ENCODE data around the gene ZNF195.
"Not testable (repeated sequence)": the region's sequence is repeated elsewhere in the genome, so short reads cannot be mapped to it uniquely, and the experiment has no call there.

ZNF195 gene

DNA sequence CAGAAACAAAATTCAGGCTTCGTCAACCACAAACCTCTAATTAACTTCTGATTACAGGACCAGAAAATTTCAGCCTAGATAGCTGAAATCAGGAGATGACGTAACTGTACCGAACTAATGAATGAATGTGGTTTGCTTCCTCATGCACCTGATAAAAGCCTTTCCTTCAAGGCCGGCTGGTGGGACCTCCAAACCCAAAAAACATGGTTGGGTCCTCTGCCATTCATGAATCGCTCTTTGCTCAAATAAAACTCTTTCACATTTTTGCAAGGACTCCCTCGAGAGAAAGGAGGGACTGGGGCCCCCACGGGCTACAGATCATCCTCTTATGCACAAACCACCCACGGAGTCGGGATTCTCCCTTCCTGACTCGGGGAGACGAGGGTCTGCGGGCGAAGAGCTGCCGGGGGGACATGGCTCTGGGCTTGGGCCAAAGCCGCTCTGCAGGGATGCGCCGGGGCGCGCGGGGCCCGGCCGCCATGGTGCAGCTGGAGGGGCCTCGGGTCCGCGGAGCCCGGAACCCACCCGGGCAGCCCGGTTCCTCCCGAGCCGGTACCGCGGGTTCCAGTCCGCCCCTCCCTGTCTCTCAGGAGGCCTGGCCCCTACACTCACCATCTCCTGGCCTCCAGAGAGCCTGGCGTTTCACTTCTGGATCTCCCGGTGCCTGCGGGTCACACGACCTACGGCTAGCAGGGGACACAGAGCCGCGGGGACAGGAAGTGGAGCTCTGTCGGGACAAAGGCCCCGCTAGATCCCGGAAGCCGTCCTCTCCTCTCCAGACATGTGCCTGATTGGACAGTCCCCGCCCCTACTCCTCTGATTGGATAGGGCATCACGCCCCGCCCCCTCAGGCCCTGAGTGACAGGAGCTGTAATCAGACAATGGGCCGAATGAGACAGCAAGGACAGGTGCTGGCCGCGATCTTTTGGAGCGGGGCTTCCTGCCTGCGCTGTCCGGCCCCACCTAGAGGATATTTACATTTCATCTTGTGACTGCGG lies at the start of gene ZNF195:
ZNF195 (minus strand) TSS at position 721 of the 998 bp plus-strand sequence; CDS start at position 615, 106 bp downstream.
- peak; percentile 94 for DNase-seq (ENCODE audit: low read depth)
- TF ChIP-seq, protein P1, sequence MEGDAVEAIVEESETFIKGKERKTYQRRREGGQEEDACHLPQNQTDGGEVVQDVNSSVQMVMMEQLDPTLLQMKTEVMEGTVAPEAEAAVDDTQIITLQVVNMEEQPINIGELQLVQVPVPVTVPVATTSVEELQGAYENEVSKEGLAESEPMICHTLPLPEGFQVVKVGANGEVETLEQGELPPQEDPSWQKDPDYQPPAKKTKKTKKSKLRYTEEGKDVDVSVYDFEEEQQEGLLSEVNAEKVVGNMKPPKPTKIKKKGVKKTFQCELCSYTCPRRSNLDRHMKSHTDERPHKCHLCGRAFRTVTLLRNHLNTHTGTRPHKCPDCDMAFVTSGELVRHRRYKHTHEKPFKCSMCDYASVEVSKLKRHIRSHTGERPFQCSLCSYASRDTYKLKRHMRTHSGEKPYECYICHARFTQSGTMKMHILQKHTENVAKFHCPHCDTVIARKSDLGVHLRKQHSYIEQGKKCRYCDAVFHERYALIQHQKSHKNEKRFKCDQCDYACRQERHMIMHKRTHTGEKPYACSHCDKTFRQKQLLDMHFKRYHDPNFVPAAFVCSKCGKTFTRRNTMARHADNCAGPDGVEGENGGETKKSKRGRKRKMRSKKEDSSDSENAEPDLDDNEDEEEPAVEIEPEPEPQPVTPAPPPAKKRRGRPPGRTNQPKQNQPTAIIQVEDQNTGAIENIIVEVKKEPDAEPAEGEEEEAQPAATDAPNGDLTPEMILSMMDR (conservative IDR thresholded peaks at IDR 0.05; ENCODE audit: low read depth, low read length), result no peak
- H3K4me3 ChIP-seq (ENCODE audit: low read depth, low read length), result peak within 1 kb of the TSS; percentile 97

- H3K4me3 ChIP-seq (ENCODE audit: low read depth, low read length); DNase-seq (ENCODE audit: low read depth): not testable (repeated sequence)
These were observed 49.1 kb upstream of the ZNF195 start for GRCh38 chr11:3428076-3428475.

DNA sequence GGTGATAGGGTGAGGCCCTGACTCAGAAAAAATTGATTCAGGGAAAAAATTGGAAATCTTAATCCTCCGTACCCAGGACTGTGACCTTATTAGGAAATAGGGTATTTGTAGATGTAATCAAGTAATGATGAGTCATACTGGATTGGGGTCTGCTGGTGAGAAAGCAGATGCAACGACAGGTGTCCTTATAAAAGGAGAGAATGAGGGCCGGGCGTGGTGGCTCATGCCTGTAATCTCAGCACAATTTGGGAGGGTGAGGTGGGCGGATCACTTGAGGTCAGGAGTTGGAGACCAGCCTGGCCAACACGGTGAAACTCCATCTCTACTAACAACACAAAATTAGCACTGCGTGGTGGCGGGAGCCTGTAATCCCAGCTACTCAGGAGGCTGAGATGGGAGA lies 47.6 kb upstream of the ZNF195 start:
- not testable (repeated sequence) for H3K4me3 ChIP-seq (ENCODE audit: low read depth, low read length); DNase-seq (ENCODE audit: low read depth)

GRCh38 chr11:3423928-3424327 lies 45.0 kb upstream of the ZNF195 start:
- H3K4me3 ChIP-seq (ENCODE audit: low read depth, low read length); DNase-seq (ENCODE audit: low read depth): not testable (repeated sequence)

GRCh38 chr11:3423138-3423731 lies 44.3 kb upstream of the ZNF195 start:
- peak overlapping the region; percentile 65 for H3K4me3 ChIP-seq (ENCODE audit: low read depth, low read length)
- DNase-seq (ENCODE audit: low read depth), result not testable (repeated sequence)

DNA sequence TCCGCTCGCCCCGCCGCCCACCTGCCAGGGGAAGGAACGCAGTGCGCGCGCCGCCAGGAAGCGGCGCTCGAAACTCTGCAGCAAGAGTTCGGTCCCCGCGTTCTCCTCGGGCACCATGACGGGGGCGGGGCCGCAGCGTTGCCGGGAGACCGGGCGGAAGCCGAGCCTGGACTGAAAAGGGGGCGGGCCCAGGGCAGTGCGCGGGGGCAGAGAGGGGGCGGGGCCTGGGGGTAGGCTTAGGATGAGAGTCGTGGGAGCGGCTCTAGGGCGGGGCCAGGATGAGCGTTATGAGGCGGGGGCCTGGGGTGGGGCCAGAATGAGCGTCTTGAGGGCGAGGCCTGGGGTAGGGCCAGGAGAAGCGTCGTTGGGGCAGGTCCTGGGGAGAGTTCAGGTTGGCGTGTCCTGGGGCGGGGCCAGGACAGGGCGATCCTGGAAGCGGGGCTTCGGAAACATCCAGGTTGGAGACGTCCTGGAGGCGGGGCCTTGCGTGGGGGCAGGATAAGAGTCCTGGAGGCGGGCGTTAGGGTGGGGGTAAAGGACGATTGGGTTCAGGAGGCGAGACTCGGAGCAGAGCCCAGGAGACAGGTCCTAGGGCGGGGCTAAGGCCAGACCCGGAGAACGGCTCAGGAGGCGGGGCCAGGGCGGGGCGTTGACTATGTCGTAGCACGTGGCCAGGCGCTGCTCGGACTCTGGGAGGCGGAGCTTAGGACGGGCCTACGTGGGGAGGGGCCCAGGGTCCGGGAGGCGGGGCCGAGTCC lies 43.6 kb upstream of the ZNF195 start:
- peak overlapping the region; percentile 63 for H3K4me3 ChIP-seq (ENCODE audit: low read depth, low read length)

GRCh38 chr11:3421608-3422379 lies 42.8 kb upstream of the ZNF195 start:
- peak overlapping the region; percentile 63 for H3K4me3 ChIP-seq (ENCODE audit: low read depth, low read length)
- peak; percentile 22 for DNase-seq (ENCODE audit: low read depth)

More for the DNA sequence above, 43.6 kb upstream of the ZNF195 start:
- DNase-seq (ENCODE audit: low read depth), result peak; percentile 98

DNA sequence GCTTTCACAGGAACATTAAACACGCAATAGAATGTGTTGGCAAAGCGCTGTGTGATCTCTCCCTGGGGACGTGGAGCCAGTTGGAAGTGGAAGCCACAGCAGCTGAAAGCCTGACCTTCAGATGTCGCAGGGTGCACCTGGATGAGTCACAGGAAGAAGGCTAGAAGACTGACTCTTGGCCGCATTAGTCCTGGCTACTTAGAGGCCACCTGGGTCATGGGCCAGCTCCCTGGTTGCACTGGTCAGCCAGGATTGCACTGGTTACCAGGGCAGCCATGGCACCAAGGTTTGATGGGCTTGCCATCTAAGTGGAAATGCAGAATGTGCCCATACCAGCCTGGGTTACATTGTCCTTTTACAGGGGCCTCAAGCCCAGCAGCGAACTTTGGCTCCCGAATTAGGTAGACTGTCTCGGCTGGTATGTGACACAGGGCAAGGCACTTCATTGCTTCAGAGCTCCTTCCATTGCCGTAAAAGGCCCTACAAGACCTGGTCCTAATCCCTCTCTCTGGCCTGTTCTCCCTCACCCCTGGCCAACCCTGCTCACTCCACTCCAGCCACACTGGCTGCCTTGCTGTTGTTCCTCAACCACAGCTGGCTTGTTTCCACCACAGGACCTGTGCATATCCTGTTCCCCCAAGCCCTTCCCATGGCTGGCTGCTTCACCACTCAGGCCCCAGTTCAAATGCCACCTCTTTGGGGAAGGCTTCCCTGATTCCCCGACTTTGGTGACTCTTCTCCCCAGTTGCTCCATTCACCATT lies 41.5 kb upstream of the ZNF195 start:
- not testable (repeated sequence) for DNase-seq (ENCODE audit: low read depth); H3K4me3 ChIP-seq (ENCODE audit: low read depth, low read length)

- not testable (repeated sequence) for DNase-seq (ENCODE audit: low read depth); H3K4me3 ChIP-seq (ENCODE audit: low read depth, low read length)
These were observed 40.5 kb upstream of the ZNF195 start for GRCh38 chr11:3419496-3419895.

DNA sequence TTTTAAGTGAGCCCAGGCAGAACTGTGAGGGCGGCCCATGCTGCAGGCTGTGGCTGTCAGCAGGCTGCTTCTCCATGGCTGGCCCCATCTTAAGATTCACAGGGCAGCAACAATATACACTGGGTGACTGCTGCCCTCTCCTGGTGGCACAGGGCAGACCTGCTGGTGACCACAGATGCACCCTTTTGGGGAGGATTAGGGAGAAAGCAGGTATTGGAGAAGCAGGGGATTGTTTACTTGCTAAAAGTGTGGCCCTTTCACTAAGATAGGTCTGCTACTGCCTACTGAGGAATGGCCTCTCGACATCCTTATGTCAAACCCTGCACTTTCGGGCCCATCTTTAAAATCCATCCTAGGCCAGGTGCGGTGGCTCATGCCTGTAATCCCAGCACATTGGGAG lies 38.1 kb upstream of the ZNF195 start:
- TF ChIP-seq, protein P1 (conservative IDR thresholded peaks at IDR 0.05; ENCODE audit: low read depth, low read length), result peak; percentile 51
- peak; percentile 74 for DNase-seq (ENCODE audit: low read depth)
- H3K4me3 ChIP-seq (ENCODE audit: low read depth, low read length), result not testable (repeated sequence)

DNA sequence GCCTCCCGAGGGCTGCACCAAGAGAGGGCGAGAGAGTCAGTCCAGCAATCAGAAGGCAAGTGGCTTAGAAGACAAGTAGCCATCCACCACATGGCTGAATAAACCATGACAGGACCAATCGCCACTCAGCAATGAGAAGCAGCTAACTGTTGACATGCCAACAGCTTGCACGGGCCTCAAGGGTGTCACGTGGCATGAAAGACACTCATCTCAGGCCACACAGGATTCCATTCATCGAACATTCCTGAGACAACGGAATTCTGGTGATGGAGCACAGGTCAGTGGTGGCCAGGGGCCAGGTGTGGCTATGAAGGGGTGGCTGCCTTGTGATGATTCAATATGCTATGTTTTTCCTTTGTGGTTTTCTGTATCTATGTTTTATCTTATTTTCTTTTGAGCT lies 36.4 kb upstream of the ZNF195 start:
- H3K4me3 ChIP-seq (ENCODE audit: low read depth, low read length); DNase-seq (ENCODE audit: low read depth): not testable (repeated sequence)

DNA sequence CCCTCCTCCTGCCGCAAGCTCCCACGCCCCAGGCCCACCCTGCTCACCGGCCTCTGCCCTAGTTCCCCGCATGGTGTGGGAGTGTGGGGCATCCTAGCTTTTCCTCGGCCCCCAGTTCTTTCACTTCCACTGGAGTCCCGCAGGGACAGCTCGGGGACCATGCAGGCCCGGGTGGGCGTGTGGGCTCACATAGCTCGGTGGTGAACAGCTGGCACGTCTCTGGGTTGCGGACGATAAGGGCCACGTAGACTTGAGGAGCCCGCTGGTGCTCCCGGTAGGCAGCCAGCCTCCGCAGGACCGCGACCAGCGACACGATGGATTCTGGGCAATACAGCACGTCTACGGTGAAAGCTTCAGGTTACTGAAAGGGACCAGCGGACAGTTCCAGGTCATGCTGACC lies 34.7 kb upstream of the ZNF195 start:
- not testable (repeated sequence) for DNase-seq (ENCODE audit: low read depth); H3K4me3 ChIP-seq (ENCODE audit: low read depth, low read length)
